22Rv1 (cell line): ENCODE measurements around the gene TMEM61.

Source experiments
- ZFX ChIP-seq: fragments of 450-650 bp; IDR thresholded peaks from 2 replicates; pipeline ENCODE4 v1.6.1; 2017; ENCODE audit warnings: antibody characterized with exemption, borderline replicate concordance
- TF ChIP-seq, protein P1 (sequence below): fragments of 450-650 bp; IDR thresholded peaks from 2 replicates; pipeline ENCODE4 v1.5.1; 2017; ENCODE audit warnings: mild to moderate bottlenecking

GRCh38 chr1:54986025-54986424 lies 5.6 kb downstream of the TMEM61 start:
- TF ChIP-seq, protein P1, sequence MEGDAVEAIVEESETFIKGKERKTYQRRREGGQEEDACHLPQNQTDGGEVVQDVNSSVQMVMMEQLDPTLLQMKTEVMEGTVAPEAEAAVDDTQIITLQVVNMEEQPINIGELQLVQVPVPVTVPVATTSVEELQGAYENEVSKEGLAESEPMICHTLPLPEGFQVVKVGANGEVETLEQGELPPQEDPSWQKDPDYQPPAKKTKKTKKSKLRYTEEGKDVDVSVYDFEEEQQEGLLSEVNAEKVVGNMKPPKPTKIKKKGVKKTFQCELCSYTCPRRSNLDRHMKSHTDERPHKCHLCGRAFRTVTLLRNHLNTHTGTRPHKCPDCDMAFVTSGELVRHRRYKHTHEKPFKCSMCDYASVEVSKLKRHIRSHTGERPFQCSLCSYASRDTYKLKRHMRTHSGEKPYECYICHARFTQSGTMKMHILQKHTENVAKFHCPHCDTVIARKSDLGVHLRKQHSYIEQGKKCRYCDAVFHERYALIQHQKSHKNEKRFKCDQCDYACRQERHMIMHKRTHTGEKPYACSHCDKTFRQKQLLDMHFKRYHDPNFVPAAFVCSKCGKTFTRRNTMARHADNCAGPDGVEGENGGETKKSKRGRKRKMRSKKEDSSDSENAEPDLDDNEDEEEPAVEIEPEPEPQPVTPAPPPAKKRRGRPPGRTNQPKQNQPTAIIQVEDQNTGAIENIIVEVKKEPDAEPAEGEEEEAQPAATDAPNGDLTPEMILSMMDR: no peak
- no peak for TF ChIP-seq ZFX
